ENCODE results near the gene PRPF18.

The PRPF18 gene

GRCh38 chr10:13644866-13645265, 58.1 kb downstream of the PRPF18 start:
- DNase-seq = no peak

- DNase-seq = no peak
These were observed 61.7 kb downstream of the PRPF18 start for GRCh38 chr10:13648425-13648824.

GRCh38 chr10:13649844-13650520, 63.2 kb downstream of the PRPF18 start:
- no peak for DNase-seq

GRCh38 chr10:13650961-13651360, 64.2 kb downstream of the PRPF18 start:
- no peak for DNase-seq

- no peak for DNase-seq
These were observed 65.4 kb downstream of the PRPF18 start for GRCh38 chr10:13651969-13652720.

GRCh38 chr10:13652860-13653259, 66.1 kb downstream of the PRPF18 start:
- no peak for DNase-seq

GRCh38 chr10:13654118-13654830, 67.5 kb downstream of the PRPF18 start:
- DNase-seq = no peak

- DNase-seq = no peak
These were observed 68.1 kb downstream of the PRPF18 start for GRCh38 chr10:13654846-13655245.

GRCh38 chr10:13656337-13657100, 69.8 kb downstream of the PRPF18 start:
- no peak for DNase-seq

- no peak for DNase-seq
These were observed 70.4 kb downstream of the PRPF18 start for GRCh38 chr10:13657101-13657680.

GRCh38 chr10:13658264-13658663, 71.5 kb downstream of the PRPF18 start:
- DNase-seq = no peak

GRCh38 chr10:13658871-13659685, 72.3 kb downstream of the PRPF18 start:
- DNase-seq = no peak

- peak; percentile 18 for DNase-seq
These were observed 73.3 kb downstream of the PRPF18 start for GRCh38 chr10:13659887-13660550.

- no peak for DNase-seq
These were observed 73.8 kb downstream of the PRPF18 start for GRCh38 chr10:13660551-13660920.

GRCh38 chr10:13661256-13661655, 74.5 kb downstream of the PRPF18 start:
- no peak for DNase-seq

GRCh38 chr10:13665516-13666262, 78.9 kb downstream of the PRPF18 start:
- DNase-seq = no peak

- DNase-seq = no peak
These were observed 81.4 kb downstream of the PRPF18 start for GRCh38 chr10:13668126-13668525.

GRCh38 chr10:13669182-13669855, 82.6 kb downstream of the PRPF18 start:
- no peak for DNase-seq

GRCh38 chr10:13669901-13670300, 83.1 kb downstream of the PRPF18 start:
- no peak for DNase-seq

- no peak for DNase-seq
These were observed 83.5 kb downstream of the PRPF18 start for GRCh38 chr10:13670311-13670710.
